H9 (cell line): ENCODE results near the gene ARHGAP26. TPM values are rescaled to one million over a fixed set of nuclear protein-coding genes. Genes with fewer than 3 reads are reported as not detected.

Source experiments
- DNase-seq: peaks from one replicate; pipeline ENCODE4 v3.0.0-alpha.2; 2017
- H2AFZ ChIP-seq: one replicate; pipeline ENCODE4 v1.6.1; 2013; ENCODE audit warnings: mild to moderate bottlenecking, low read length, control low read depth, moderate library complexity
- H2AK5ac ChIP-seq: 2 replicates; pipeline ENCODE4 v1.6.1; 2013; ENCODE audit warnings: low read length, control low read depth, mixed read lengths; ENCODE audit not compliant: insufficient read length
- H2BK120ac ChIP-seq: one replicate; pipeline ENCODE4 v1.6.1; 2013; ENCODE audit warnings: low read depth, mild to moderate bottlenecking, low read length, control low read depth, inconsistent platforms; ENCODE audit not compliant: poor library complexity, severe bottlenecking
- H2BK12ac ChIP-seq: 2 replicates; pipeline ENCODE4 v1.6.1; 2013; ENCODE audit warnings: low read length, control low read depth, mixed read lengths, low read depth; ENCODE audit not compliant: insufficient read length
- H2BK15ac ChIP-seq: 2 replicates; pipeline ENCODE4 v1.6.1; 2013; ENCODE audit warnings: low read depth, low read length, control low read depth
- H2BK20ac ChIP-seq: one replicate; pipeline ENCODE4 v1.6.1; 2013; ENCODE audit warnings: low read depth, mild to moderate bottlenecking, low read length, control low read depth, inconsistent platforms; ENCODE audit not compliant: poor library complexity, severe bottlenecking
- H2BK5ac ChIP-seq: 2 replicates; pipeline ENCODE4 v1.6.1; 2013; ENCODE audit warnings: low read length, control low read depth, mixed read lengths; ENCODE audit not compliant: insufficient read length
- H3K14ac ChIP-seq: 2 replicates; pipeline ENCODE4 v1.6.1; 2013; ENCODE audit warnings: low read length, control low read depth; ENCODE audit not compliant: insufficient read depth
- H3K18ac ChIP-seq: 2 replicates; pipeline ENCODE4 v1.6.1; 2013; ENCODE audit warnings: low read depth, mild to moderate bottlenecking, mixed read lengths, low read length, control low read depth; ENCODE audit not compliant: insufficient read length
- H3K23ac ChIP-seq: 2 replicates; pipeline ENCODE4 v1.6.1; 2013; ENCODE audit warnings: low read length, control low read depth, mixed read lengths, low read depth; ENCODE audit not compliant: insufficient read length
- H3K23me2 ChIP-seq: 2 replicates; pipeline ENCODE4 v1.6.1; 2013; ENCODE audit warnings: low read depth, mild to moderate bottlenecking, mixed read lengths, low read length, control low read depth; ENCODE audit not compliant: insufficient read length, poor library complexity, severe bottlenecking
- H3K27ac ChIP-seq: 2 replicates; pipeline ENCODE4 v1.5.1; 2013; ENCODE audit warnings: low read length, control low read depth, mixed read lengths, low read depth; ENCODE audit not compliant: insufficient read length
- H3K27me3 ChIP-seq: 2 replicates; pipeline ENCODE4 v1.6.1; 2013; ENCODE audit warnings: low read length, control low read depth, inconsistent platforms; ENCODE audit not compliant: insufficient read depth
- H3K4ac ChIP-seq: 2 replicates; pipeline ENCODE4 v1.6.1; 2013; ENCODE audit warnings: low read depth, mild to moderate bottlenecking, control low read depth, inconsistent platforms, low read length, moderate library complexity
- H3K4me1 ChIP-seq: 2 replicates; pipeline ENCODE4 v1.6.1; 2013; ENCODE audit warnings: low read length, control low read depth, inconsistent platforms; ENCODE audit not compliant: insufficient read depth
- H3K4me2 ChIP-seq: 2 replicates; pipeline ENCODE4 v1.6.1; 2013; ENCODE audit warnings: low read length, control low read depth, mixed read lengths; ENCODE audit not compliant: insufficient read length, insufficient read depth
- H3K56ac ChIP-seq: 2 replicates; pipeline ENCODE4 v1.6.1; 2013; ENCODE audit warnings: low read depth, mild to moderate bottlenecking, mixed read lengths, low read length, control low read depth; ENCODE audit not compliant: insufficient read length
- H3K79me1 ChIP-seq: 2 replicates; pipeline ENCODE4 v1.6.1; 2013; ENCODE audit warnings: low read depth, mild to moderate bottlenecking, moderate library complexity, low read length, control low read depth, inconsistent platforms; ENCODE audit not compliant: insufficient read depth, poor library complexity, severe bottlenecking
- H3K79me2 ChIP-seq: 2 replicates; pipeline ENCODE4 v1.6.1; 2013; ENCODE audit warnings: low read length, control low read depth, inconsistent platforms; ENCODE audit not compliant: insufficient read depth
- H3K9ac ChIP-seq: 2 replicates; pipeline ENCODE4 v1.6.1; 2013; ENCODE audit warnings: low read length, control low read depth, mixed read lengths; ENCODE audit not compliant: insufficient read length; ENCODE audit errors: extremely low read depth
- H3K9me3 ChIP-seq: one replicate; pipeline ENCODE4 v1.6.1; 2013; ENCODE audit warnings: low read depth, low read length, inconsistent platforms; ENCODE audit not compliant: control insufficient read depth
- H3T11ph ChIP-seq: one replicate; pipeline ENCODE4 v1.6.1; 2013; ENCODE audit warnings: mild to moderate bottlenecking, low read length, control low read depth, inconsistent platforms
- H4K20me1 ChIP-seq: one replicate; pipeline ENCODE4 v1.6.1; 2013; ENCODE audit not compliant: control insufficient read depth, insufficient read length, insufficient read depth
- H4K5ac ChIP-seq: 2 replicates; pipeline ENCODE4 v1.6.1; 2013; ENCODE audit warnings: low read depth, mild to moderate bottlenecking, mixed read lengths, low read length, control low read depth; ENCODE audit not compliant: insufficient read length
- H4K8ac ChIP-seq: replicated peaks from 2 replicates; pipeline ENCODE4 v1.6.1; 2013; ENCODE audit warnings: low read length, control low read depth, mixed read lengths, low read depth; ENCODE audit not compliant: insufficient read length
- H4K91ac ChIP-seq: 2 replicates; pipeline ENCODE4 v1.6.1; 2013; ENCODE audit warnings: low read depth, mild to moderate bottlenecking, moderate library complexity, mixed read lengths, low read length, control low read depth; ENCODE audit not compliant: insufficient read length
- H3K27ac Mint-ChIP-seq, 3 experiments: 2 replicates in 2 of 3; 3 replicates in 1 of 3; pipeline ENCODE4 v1.8.0; 2020 to 2021; ENCODE audit warnings: mixed read lengths in 3 of 3, mild to moderate bottlenecking in 1 of 3, moderate library complexity in 1 of 3
- H3K27me3 Mint-ChIP-seq: 2 replicates; pipeline ENCODE4 v1.8.0; 2021; ENCODE audit warnings: low read depth, mild to moderate bottlenecking, moderate library complexity, mixed read lengths
- H3K36me3 Mint-ChIP-seq, 3 experiments: 2 replicates in 2 of 3; 3 replicates in 1 of 3; pipeline ENCODE4 v1.8.0; 2020 to 2021; ENCODE audit warnings: low read depth in 3 of 3, mixed read lengths in 3 of 3; ENCODE audit not compliant: insufficient read depth in 1 of 3
- H3K4me1 Mint-ChIP-seq, 2 experiments: 2 replicates each; pipeline ENCODE4 v1.8.0; 2020; ENCODE audit warnings: mixed read lengths in 2 of 2
- H3K4me3 Mint-ChIP-seq, 2 experiments: 2 replicates in 1 of 2; 3 replicates in 1 of 2; pipeline ENCODE4 v1.8.0; 2020 to 2021; ENCODE audit warnings: mild to moderate bottlenecking in 2 of 2, mixed read lengths in 2 of 2, moderate library complexity in 1 of 2
- H3K9me3 Mint-ChIP-seq, 2 experiments: 2 replicates in 1 of 2; 3 replicates in 1 of 2; pipeline ENCODE4 v1.8.0; 2020; ENCODE audit warnings: mild to moderate bottlenecking in 2 of 2, mixed read lengths in 2 of 2, moderate library complexity in 1 of 2
- WGBS: extraction: QIAGEN DNeasy Blood & Tissue Kit; methylation state at CpG from one replicate; pipeline ENCODE4 v1.1.7; 2013; ENCODE audit warnings: missing lambda C conversion rate, low lambda C conversion rate, mixed read lengths; ENCODE audit not compliant: insufficient read length; ENCODE audit errors: extremely low coverage; 5-methylcytosine and 5-hydroxymethylcytosine counted together
- total RNA-seq: library from RNA; stranded (reverse); gene quantifications from 2 replicates; pipeline ENCODE4 v1.2.1, GENCODE V29; 2021
- TF ChIP-seq, protein P1 (sequence below): fragments of 200-600 bp; sonication (generic); conservative IDR thresholded peaks from 3 replicates; pipeline ENCODE4 v1.8.0; 2021; ENCODE audit warnings: antibody characterized with exemption, mild to moderate bottlenecking

Gene ARHGAP26
- total RNA-seq, 1 experiment from 2014 or later = 13.8 TPM

DNA sequence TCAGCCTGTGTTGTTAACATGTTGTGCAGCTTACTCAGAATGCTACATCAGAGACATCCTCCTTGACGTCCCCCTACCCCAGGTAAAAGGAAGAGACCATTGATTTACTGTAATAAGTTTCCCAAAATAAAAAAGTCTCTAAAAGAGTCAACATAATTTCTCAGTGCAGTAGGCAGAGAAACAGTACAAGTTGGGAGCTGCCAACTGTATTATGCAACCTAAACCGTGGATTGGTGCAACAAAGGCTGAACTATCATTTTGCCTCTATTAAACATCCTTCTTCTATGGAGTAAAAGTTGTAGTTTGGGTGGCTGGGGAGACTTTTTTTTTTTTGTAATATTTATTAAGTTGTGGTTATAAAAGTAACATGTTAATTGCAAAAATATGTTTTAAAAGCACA lies 425.3 kb downstream of the ARHGAP26 start:
- no peak overlapping the region for H2BK12ac ChIP-seq
- no peak overlapping the region for H2BK5ac ChIP-seq
- Mint-ChIP-seq H3K4me3 (no peak overlapping the region), H3K27ac (no peak overlapping the region), H3K9me3 (peaks cover 8 to 9% of the 10 kb centered on the region in 2 experiments; a peak in 3 of 5 replicates), H3K36me3 (peaks cover 8 to 10% (median 8%) of the 10 kb centered on the region in 3 experiments; a peak in 6 of 7 replicates), H3K4me1 (peaks cover 3 to 4% of the 10 kb centered on the region in 2 experiments), H3K27me3 (no peaks in the 10 kb centered on the region)
- no peak overlapping the region for H3K14ac ChIP-seq
- no peak overlapping the region for H3K18ac ChIP-seq
- no peak overlapping the region for H3K4me2 ChIP-seq
- no peak overlapping the region for H2AK5ac ChIP-seq
- no peaks in the 10 kb centered on the region for H4K20me1 ChIP-seq
- no peak overlapping the region for H3K4ac ChIP-seq
- no peak overlapping the region for H4K5ac ChIP-seq
- no peak overlapping the region for H4K91ac ChIP-seq
- no peak overlapping the region for H4K8ac ChIP-seq
- H2BK120ac ChIP-seq = no peak overlapping the region
- no peaks in the 10 kb centered on the region for H3K9me3 ChIP-seq
- no peak for DNase-seq
- TF ChIP-seq, protein P1, sequence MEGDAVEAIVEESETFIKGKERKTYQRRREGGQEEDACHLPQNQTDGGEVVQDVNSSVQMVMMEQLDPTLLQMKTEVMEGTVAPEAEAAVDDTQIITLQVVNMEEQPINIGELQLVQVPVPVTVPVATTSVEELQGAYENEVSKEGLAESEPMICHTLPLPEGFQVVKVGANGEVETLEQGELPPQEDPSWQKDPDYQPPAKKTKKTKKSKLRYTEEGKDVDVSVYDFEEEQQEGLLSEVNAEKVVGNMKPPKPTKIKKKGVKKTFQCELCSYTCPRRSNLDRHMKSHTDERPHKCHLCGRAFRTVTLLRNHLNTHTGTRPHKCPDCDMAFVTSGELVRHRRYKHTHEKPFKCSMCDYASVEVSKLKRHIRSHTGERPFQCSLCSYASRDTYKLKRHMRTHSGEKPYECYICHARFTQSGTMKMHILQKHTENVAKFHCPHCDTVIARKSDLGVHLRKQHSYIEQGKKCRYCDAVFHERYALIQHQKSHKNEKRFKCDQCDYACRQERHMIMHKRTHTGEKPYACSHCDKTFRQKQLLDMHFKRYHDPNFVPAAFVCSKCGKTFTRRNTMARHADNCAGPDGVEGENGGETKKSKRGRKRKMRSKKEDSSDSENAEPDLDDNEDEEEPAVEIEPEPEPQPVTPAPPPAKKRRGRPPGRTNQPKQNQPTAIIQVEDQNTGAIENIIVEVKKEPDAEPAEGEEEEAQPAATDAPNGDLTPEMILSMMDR = no peak
- H3T11ph ChIP-seq = no peak overlapping the region
- H3K56ac ChIP-seq = no peak overlapping the region
- no peaks in the 10 kb centered on the region for H3K4me1 ChIP-seq
- no peak overlapping the region for H3K23ac ChIP-seq
- H3K79me2 ChIP-seq = no peaks in the 10 kb centered on the region
- no peak overlapping the region for H3K9ac ChIP-seq
- no peaks in the 10 kb centered on the region for H3K27me3 ChIP-seq
- H2BK15ac ChIP-seq = no peak overlapping the region
- H3K23me2 ChIP-seq = no peaks in the 10 kb centered on the region
- no peaks in the 10 kb centered on the region for H3K79me1 ChIP-seq
- no peak overlapping the region for H3K27ac ChIP-seq
- WGBS = no CpG with 5 or more reads among the region's 2 CpGs
- H2BK20ac ChIP-seq = no peak overlapping the region
- no peak overlapping the region for H2AFZ ChIP-seq
